GM21515 (cell line): ENCODE results near the gene CDKN2B.
A peak's percentile ranks its signal among the peaks of the same experiment; 100 is the strongest.
"Not testable (repeated sequence)": the region's sequence is repeated elsewhere in the genome, so short reads cannot be mapped to it uniquely, and the experiment has no call there.

Source experiments
- ATAC-seq: cut with Tn5 transposase; IDR thresholded peaks from one replicate; pipeline ENCODE4 v1.9.1; 2021; ENCODE audit not compliant: unreplicated experiment

Gene CDKN2B, protein sequence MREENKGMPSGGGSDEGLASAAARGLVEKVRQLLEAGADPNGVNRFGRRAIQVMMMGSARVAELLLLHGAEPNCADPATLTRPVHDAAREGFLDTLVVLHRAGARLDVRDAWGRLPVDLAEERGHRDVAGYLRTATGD

DNA sequence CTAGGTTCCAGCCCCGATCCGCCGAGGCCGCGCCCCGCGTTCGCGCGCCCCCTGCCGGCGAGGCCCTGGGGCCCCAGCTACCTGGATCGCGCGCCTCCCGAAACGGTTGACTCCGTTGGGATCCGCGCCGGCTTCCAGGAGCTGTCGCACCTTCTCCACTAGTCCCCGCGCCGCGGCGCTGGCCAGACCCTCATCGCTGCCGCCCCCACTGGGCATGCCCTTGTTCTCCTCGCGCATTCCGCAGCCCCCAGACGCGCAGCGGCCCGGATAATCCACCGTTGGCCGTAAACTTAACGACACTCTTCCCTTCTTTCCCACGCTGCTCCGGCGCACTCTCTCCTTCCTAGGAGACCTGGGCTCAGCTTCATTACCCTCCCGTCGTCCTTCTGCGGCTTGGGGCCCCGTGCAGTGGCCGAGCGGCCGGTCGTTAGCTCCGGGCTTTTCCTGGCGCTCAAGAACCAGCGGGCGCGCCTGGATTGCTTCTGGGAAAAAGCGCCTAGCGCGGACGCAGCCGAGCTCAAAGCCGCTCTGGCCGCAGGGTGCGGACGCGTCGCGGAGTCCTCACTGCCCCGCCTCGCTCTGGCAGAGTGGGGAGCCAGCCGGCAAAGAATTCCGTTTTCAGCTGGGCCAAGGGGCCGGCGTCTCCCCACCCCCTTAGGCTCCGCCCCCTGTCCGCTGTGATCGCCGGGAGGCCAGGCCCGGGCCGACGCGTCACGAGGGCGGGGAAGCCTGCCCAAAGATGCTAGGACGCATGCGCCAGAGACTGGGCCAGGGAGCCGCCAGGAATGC is at the start of gene CDKN2B:
TSS of gene CDKN2B (minus strand) at position 589 of the 789 bp plus-strand sequence. CDS start at position 237, 352 bp downstream.
- ATAC-seq: peak; percentile 94

GRCh38 chr9:22057972-22058371 is 48.9 kb upstream of the CDKN2B start:
- ATAC-seq: not testable (repeated sequence)

DNA sequence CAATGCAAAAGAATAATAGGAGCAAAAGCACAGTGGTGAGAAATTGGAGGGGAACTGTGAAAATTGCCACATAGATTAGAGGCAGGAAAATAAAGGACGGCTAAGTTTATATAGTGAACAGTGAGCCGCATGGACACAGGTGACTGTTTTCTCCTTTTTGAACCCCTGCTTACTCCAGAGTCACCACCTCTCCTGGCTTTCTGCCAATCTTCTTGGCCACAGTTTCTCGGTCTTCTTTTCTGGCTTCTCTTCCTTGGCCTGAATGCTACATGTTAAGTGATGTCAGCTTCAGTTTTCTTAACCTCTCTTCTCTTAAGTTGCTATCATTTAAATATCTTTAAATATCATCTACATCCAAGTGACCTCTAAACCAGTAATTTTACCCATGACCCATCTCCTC is 47.3 kb upstream of the CDKN2B start:
- no peak for ATAC-seq

DNA sequence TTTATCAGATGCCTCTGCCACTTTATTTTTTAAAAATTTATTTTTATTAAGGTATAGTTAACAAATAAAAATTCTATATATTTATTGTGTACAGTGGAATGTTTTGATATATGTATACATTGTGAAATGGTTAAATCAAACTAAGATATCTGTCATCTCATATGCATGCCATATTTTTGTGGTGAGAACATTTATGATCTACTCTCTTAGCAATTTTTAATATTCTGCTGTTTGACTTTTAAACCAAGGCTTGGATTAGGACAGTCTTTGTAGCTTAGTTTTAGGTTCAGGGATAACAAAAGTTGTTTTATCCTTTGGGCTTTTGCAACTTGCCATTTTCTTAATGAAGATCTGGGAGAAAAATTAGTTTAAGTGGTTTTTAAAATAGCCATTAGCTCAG is 46.0 kb upstream of the CDKN2B start:
- no peak for ATAC-seq

GRCh38 chr9:22054529-22054928 is 45.4 kb upstream of the CDKN2B start:
- ATAC-seq: no peak

GRCh38 chr9:22054076-22054475 is 45.0 kb upstream of the CDKN2B start:
- ATAC-seq: no peak

DNA sequence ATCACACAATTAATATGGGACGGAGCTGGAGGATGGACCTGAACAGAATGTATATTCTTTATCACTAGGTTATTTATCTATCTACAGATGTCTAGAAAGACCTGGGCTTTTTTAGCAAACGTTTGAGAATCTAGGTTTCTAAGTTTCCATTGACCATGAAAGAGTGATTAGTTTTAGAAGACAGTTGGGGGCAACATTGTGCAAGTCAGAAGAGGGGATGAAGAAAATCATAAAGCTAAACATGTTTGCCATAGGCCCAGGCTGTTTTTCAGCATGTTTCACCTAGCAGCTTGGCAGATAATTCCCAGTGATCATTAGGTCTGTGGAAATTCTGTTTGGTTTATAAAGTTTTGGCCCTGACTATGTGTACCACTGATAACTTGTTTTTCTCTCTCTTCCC is 44.1 kb upstream of the CDKN2B start:
- ATAC-seq: no peak

DNA sequence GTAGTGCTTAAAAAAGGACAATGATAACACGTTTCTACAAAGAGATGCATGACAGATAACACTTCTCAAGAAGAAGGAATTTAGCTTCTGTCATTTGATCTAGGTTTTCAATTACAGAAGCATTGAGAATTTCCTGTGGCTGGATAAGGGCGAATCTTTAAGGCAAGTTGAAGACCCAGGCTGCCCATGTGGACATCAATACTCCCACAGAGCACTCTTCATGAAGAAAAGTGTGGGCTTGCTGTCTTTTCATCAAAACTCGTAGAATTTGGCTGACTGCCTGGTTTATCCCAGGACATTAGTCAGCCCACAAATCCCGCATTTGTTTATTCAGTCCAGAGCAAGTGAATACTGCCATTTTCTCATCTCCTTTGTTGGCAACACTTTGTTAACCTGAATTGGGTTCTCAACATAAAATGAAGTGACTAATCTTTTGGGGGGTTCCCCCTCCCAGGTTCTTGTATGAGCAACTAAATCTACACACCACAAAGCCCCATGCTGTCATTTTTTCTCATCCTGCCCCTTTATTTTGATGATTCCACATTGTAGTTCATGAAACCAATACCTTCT is 43.4 kb upstream of the CDKN2B start:
- no peak for ATAC-seq

GRCh38 chr9:22050924-22051323 is 41.8 kb upstream of the CDKN2B start:
- ATAC-seq: peak; percentile 56

DNA sequence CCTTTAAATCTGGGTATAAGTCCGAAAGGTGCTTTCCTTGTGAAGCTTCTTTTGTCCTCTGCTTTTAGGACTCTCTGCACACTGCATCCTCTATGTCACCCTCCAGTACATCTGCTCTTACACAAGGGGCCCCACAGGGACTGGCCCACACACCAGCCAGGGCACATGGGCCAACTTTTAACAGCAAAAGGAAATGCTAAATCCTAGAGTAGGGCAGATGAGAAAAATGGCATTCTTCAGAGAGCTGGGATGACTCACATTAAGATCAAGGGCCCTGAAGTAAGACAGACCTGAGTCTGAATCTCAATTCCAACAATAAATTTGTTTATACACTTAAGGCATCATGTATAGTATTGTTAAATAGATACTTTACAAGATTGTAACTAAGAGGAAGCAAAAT is 40.3 kb upstream of the CDKN2B start:
- ATAC-seq: no peak

- no peak for ATAC-seq
These were observed 38.5 kb upstream of the CDKN2B start for GRCh38 chr9:22047596-22047995.

- ATAC-seq: no peak
These were observed 37.3 kb upstream of the CDKN2B start for GRCh38 chr9:22046243-22046885.

- ATAC-seq: no peak
These were observed 36.3 kb upstream of the CDKN2B start for GRCh38 chr9:22045423-22045822.

DNA sequence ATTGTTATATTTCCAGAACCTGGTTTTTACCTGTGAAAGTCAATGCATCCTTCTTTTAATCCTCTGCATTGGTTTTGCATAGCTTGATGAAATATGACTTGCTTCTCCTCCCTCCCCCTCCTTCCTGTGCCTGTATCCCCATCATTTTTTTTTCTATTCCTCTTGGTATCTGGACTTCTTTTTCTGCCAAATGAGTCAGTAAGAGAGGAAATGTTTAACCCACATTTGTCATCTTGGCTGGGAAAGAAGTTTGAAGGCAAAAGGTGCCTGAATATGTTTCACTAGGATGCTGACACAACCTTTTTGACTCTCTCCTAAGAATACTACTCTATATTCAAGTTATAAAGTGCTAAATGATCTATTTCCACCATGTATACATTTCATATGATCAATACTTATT is 35.5 kb upstream of the CDKN2B start:
- no peak for ATAC-seq

GRCh38 chr9:22043928-22044327 is 34.8 kb upstream of the CDKN2B start:
- ATAC-seq: no peak

GRCh38 chr9:22041775-22042174 is 32.7 kb upstream of the CDKN2B start:
- no peak for ATAC-seq

- no peak for ATAC-seq
These were observed 32.2 kb upstream of the CDKN2B start for GRCh38 chr9:22041344-22041743.

DNA sequence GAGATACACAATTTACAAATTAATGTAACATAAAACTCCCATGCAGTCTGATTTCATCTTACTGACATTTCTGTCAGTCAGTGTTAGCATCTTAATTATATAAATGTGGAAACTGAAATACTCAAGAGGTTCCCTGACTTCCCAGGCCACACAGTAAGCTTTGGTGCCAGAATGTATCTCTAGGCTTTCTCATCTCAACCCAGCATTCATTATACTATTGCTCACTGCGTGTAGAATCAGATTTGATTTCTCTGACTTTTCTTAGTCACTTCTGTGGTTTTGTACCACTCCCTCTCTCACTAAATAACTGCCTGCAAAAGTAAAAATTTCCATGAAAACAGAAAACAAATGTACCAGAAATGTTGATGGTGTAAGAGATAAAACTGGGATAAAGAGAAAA is 31.7 kb upstream of the CDKN2B start:
- ATAC-seq: no peak

DNA sequence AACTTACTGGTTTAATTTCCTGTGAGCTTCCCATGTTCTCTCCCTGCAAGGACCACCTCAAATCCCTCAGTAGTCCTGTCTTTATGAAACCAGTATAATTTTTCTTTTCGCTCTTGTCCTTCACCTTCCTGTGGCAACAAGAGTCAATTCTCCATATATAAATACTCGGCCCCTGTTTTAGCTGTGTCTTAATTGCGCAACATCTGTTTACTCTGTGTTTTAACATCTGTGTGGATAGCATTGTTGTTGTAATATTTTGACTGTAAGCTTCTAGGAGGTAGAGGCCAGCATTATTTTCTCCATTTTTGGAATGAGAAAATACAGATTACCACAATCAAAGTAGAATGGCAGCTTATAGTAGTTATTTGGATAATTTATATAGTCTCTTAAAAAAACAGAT is 30.2 kb upstream of the CDKN2B start:
- ATAC-seq: no peak

DNA sequence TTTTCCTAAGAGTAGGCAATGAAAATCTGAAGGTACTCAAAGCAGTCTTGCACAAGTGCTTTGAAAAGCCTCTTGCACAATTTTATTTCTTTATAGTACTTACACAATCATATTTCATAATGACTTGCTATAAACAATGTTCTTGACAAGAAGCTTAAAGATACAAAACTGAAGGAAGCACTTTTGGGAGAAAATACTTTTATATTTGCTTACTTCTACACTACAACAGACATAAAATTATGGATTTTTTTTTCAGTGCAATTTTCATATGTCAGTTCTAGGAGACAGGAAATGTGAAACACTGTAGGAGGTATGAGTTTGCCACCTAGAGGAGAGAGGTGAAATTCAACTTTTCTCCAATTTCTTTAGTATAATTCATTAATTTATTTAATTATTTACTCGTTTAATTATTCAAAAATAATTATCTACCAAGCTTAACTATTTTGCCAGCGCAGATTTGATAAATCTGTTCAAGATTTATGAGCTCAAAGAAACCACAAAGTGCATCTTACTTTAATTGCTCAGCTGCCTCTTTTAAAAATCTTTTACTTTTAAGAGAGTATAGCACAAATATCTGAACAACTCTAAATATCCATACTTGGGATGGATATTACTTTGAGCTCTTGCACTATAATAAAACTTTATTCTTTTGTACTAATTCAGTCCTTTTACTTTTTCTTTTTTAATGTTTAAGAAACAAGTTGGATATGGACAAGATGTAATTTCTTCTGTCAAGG is 29.0 kb upstream of the CDKN2B start:
- peak; percentile 63 for ATAC-seq
